A549 (cell line): ENCODE measurements around the gene ZFHX3.

ENCODE experiments used
- BHLHE40 ChIP-seq: IDR thresholded peaks from 2 replicates; pipeline ENCODE4 v1.6.1; 2012; ENCODE audit warnings: low read depth, low read length, inconsistent platforms
- CBX8 ChIP-seq: fragments of 200-600 bp; sonication (generic); IDR thresholded peaks from 2 replicates; pipeline ENCODE4 v1.6.1; 2016
- GATA3 ChIP-seq: IDR thresholded peaks from 2 replicates; pipeline ENCODE4 v1.6.1; 2012; ENCODE audit warnings: borderline replicate concordance
- JUNB ChIP-seq: fragments of >200 bp; sonication (Bioruptor Twin); formaldehyde crosslinking; IDR thresholded peaks from 2 replicates; pipeline ENCODE4 v1.6.1; 2016
- PHF8 ChIP-seq: fragments of 200-600 bp; sonication (generic); IDR thresholded peaks from 2 replicates; pipeline ENCODE4 v1.6.1; 2016; ENCODE audit warnings: low read depth, mild to moderate bottlenecking, antibody characterized with exemption, moderate library complexity, borderline replicate concordance
- POLR2A ChIP-seq: IDR thresholded peaks from 2 replicates; pipeline ENCODE4 v1.6.1; 2012; ENCODE audit warnings: mild to moderate bottlenecking, low read length
- REST ChIP-seq: fragments of 200-600 bp; sonication (generic); IDR thresholded peaks from 2 replicates; pipeline ENCODE4 v1.6.1; 2016; ENCODE audit warnings: antibody characterized with exemption, mild to moderate bottlenecking, moderate library complexity
- RNF2 ChIP-seq: fragments of 200-600 bp; sonication (generic); IDR thresholded peaks from 2 replicates; pipeline ENCODE4 v1.6.1; 2016; ENCODE audit warnings: low read depth, mild to moderate bottlenecking, antibody characterized with exemption, moderate library complexity, borderline replicate concordance
- SREBF2 ChIP-seq: fragments of 450-650 bp; IDR thresholded peaks from 2 replicates; pipeline ENCODE4 v1.6.1; 2014; ENCODE audit warnings: mild to moderate bottlenecking, moderate library complexity
- TF ChIP-seq, protein P1 (sequence below): fragments of >200 bp; sonication (Bioruptor Twin); formaldehyde crosslinking; IDR thresholded peaks from 3 replicates; pipeline ENCODE4 v1.5.1; 2016
- TF ChIP-seq, protein P2 (sequence below): fragments of 150-350 bp; IDR thresholded peaks from 2 replicates; pipeline ENCODE4 v1.6.1; 2014; ENCODE audit warnings: low read depth, mild to moderate bottlenecking, low read length
- TF ChIP-seq, protein P3 (sequence below): IDR thresholded peaks from 2 replicates; pipeline ENCODE4 v1.6.1; 2012

- TF ChIP-seq, protein P1, sequence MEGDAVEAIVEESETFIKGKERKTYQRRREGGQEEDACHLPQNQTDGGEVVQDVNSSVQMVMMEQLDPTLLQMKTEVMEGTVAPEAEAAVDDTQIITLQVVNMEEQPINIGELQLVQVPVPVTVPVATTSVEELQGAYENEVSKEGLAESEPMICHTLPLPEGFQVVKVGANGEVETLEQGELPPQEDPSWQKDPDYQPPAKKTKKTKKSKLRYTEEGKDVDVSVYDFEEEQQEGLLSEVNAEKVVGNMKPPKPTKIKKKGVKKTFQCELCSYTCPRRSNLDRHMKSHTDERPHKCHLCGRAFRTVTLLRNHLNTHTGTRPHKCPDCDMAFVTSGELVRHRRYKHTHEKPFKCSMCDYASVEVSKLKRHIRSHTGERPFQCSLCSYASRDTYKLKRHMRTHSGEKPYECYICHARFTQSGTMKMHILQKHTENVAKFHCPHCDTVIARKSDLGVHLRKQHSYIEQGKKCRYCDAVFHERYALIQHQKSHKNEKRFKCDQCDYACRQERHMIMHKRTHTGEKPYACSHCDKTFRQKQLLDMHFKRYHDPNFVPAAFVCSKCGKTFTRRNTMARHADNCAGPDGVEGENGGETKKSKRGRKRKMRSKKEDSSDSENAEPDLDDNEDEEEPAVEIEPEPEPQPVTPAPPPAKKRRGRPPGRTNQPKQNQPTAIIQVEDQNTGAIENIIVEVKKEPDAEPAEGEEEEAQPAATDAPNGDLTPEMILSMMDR: no peak
- TF ChIP-seq, protein P2, sequence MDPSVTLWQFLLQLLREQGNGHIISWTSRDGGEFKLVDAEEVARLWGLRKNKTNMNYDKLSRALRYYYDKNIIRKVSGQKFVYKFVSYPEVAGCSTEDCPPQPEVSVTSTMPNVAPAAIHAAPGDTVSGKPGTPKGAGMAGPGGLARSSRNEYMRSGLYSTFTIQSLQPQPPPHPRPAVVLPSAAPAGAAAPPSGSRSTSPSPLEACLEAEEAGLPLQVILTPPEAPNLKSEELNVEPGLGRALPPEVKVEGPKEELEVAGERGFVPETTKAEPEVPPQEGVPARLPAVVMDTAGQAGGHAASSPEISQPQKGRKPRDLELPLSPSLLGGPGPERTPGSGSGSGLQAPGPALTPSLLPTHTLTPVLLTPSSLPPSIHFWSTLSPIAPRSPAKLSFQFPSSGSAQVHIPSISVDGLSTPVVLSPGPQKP: no peak
- no peak for TF ChIP-seq REST
- TF ChIP-seq, protein P3, sequence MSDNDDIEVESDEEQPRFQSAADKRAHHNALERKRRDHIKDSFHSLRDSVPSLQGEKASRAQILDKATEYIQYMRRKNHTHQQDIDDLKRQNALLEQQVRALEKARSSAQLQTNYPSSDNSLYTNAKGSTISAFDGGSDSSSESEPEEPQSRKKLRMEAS: no peak
- no peak for TF ChIP-seq POLR2A
- TF ChIP-seq RNF2: no peak
- TF ChIP-seq BHLHE40: no peak
- no peak for TF ChIP-seq PHF8
- TF ChIP-seq CBX8: no peak
- no peak for TF ChIP-seq SREBF2
- no peak for TF ChIP-seq GATA3
- TF ChIP-seq JUNB: no peak
Observed at GRCh38 chr16:72833482-72833881, 214.4 kb downstream of the ZFHX3 start.
